ENCODE results near the gene HSBP1L1. TPM values are rescaled to one million over a fixed set of nuclear protein-coding genes. Genes with fewer than 3 reads are reported as not detected.

The HSBP1L1 gene
- total RNA-seq, 1 experiment from 2014 or later = 25.7 TPM

GRCh38 chr18:80012714-80013113 lies 48.3 kb downstream of the HSBP1L1 start:
- TF ChIP-seq CTCF (IDR thresholded peaks at IDR 0.05; ENCODE audit: insufficient read depth in 1 of 2, low read depth in 1 of 2, low read length in 1 of 2, severe bottlenecking in 1 of 2, unreplicated experiment in 1 of 2) = no peak
- no peak overlapping the region for H3K4me3 Mint-ChIP-seq (ENCODE audit: unreplicated experiment)
- DNase-seq = no peak
- no peaks in the 10 kb centered on the region for H3K4me1 ChIP-seq
- H3K4me1 Mint-ChIP-seq (ENCODE audit: low read depth, unreplicated experiment) = no peaks in the 10 kb centered on the region
- intact Hi-C loops (cut with micrococcal nuclease; ENCODE audit: unreplicated experiment) = no loop called here
- H3K27me3 Mint-ChIP-seq (ENCODE audit: insufficient read depth, unreplicated experiment) = no peaks in the 10 kb centered on the region
- H3K4me3 ChIP-seq (ENCODE audit: low read depth, low read length) = no peak overlapping the region
- H3K9me3 Mint-ChIP-seq (ENCODE audit: unreplicated experiment) = no peaks in the 10 kb centered on the region
- no peak overlapping the region for H3K27ac Mint-ChIP-seq (ENCODE audit: unreplicated experiment)
- ChIA-PET CTCF (no interaction called here), POLR2A (no interaction called here)
- no TSS peak for BruUV-seq (replicated peaks)
- no peaks in the 10 kb centered on the region for H3K36me3 ChIP-seq (ENCODE audit: control insufficient read depth, insufficient read depth, low read length)
- H3K27me3 ChIP-seq (replicated peaks; ENCODE audit: control insufficient read depth, insufficient read depth, low read length) = no peaks in the 10 kb centered on the region
- H3K36me3 Mint-ChIP-seq (ENCODE audit: insufficient read depth, unreplicated experiment) = no peaks in the 10 kb centered on the region
- H3K9me3 ChIP-seq = no peaks in the 10 kb centered on the region

Other genes starting within 250 kb of the HSBP1L1 start
- not detected in 2 replicates for gene KCNG2, start 166.7 kb upstream of the HSBP1L1 start, total RNA-seq (2022)
- gene SLC66A2, start 13.0 kb upstream of the HSBP1L1 start, total RNA-seq (2022) = 18.8 and 19.5 TPM in 2 replicates
- gene TXNL4A, start 23.9 kb downstream of the HSBP1L1 start, total RNA-seq (2022) = 80.2 and 83.3 TPM in 2 replicates
- gene RBFA, start 69.8 kb downstream of the HSBP1L1 start, total RNA-seq (2022) = 19.2 and 19.3 TPM in 2 replicates
- 21.4 and 22.1 TPM in 2 replicates for gene ADNP2, start 144.6 kb downstream of the HSBP1L1 start, total RNA-seq (2022)

All from Caco-2 (cell line).